KMS-11 (cell line): Measurements from ENCODE around the gene ITGA2B.

ENCODE experiments used
- H2AFZ ChIP-seq: fragments of 200-600 bp; sonication (generic); 2 replicates; pipeline ENCODE4 v1.6.1; 2016; ENCODE audit warnings: antibody characterized with exemption, mixed run types, low read depth
- H3K27ac ChIP-seq: fragments of 200-600 bp; sonication (generic); 2 replicates; pipeline ENCODE4 v1.6.1; 2016; ENCODE audit warnings: mild to moderate bottlenecking, mixed run types
- H3K27me3 ChIP-seq: fragments of 200-600 bp; sonication (generic); 2 replicates; pipeline ENCODE4 v1.6.1; 2017; ENCODE audit warnings: mild to moderate bottlenecking, low read depth, mixed run types, moderate library complexity; ENCODE audit not compliant: insufficient read depth
- H3K36me3 ChIP-seq: fragments of 200-600 bp; sonication (generic); 2 replicates; pipeline ENCODE4 v1.6.1; 2017; ENCODE audit warnings: mild to moderate bottlenecking, mixed run types; ENCODE audit not compliant: insufficient read depth
- H3K4me1 ChIP-seq: fragments of 200-600 bp; sonication (generic); 2 replicates; pipeline ENCODE4 v1.6.1; 2016; ENCODE audit warnings: mild to moderate bottlenecking, low read depth, mixed run types; ENCODE audit not compliant: poor library complexity, severe bottlenecking
- H3K4me2 ChIP-seq: fragments of 200-600 bp; sonication (generic); 2 replicates; pipeline ENCODE4 v1.7.0; 2016; ENCODE audit warnings: mild to moderate bottlenecking, mixed run types
- H3K4me3 ChIP-seq: fragments of 200-600 bp; sonication (generic); IDR thresholded peaks from 2 replicates; pipeline ENCODE4 v1.6.1; 2017; ENCODE audit warnings: low read depth, low read length, mixed read lengths; ENCODE audit not compliant: insufficient read depth
- H3K79me2 ChIP-seq: fragments of 200-600 bp; sonication (generic); 2 replicates; pipeline ENCODE4 v1.6.1; 2016; ENCODE audit warnings: low read depth, mixed run types; ENCODE audit not compliant: insufficient read depth
- H3K9ac ChIP-seq: fragments of 200-600 bp; sonication (generic); 2 replicates; pipeline ENCODE4 v1.6.1; 2016; ENCODE audit warnings: mild to moderate bottlenecking, mixed run types
- H4K20me1 ChIP-seq: fragments of 200-600 bp; sonication (generic); 2 replicates; pipeline ENCODE4 v1.6.1; 2016; ENCODE audit warnings: mild to moderate bottlenecking, mixed run types; ENCODE audit not compliant: insufficient read depth
- TF ChIP-seq, protein P1 (sequence below): fragments of 200-600 bp; sonication (generic); conservative IDR thresholded peaks from 2 replicates; pipeline ENCODE4 v1.6.1; 2017; ENCODE audit warnings: low read depth, mild to moderate bottlenecking, antibody characterized with exemption, low read length, moderate library complexity, mixed read lengths

Gene ITGA2B

DNA sequence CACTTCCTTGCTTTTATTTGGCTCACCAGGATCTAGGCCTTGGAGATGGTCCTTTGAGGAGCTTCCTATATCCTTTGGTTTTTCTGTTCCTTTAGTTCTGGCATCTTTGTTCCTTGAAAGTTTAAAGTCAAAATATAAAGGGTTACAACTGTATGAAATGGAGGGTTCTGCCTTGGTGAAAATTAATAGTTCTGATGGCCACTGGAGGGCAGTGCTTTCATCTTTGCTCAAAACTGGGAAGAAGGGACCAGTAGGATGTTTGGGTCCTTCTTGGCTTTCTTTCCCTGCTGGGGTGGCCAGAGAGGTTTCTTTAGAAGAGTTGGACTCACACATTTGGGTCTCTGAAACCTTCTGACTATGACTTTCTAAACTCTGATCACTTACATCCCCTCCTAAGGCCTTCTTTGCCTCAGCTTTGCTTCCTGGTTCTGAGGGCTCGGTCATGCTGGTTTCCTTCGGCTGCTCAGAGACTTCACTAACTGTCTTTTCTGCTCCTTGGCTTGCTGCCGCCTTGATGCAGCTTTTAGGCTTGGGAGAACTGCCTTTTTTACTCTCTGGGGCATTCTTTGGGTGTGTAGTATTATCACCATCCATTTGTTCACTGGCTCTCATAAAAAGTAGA lies 10.9 kb upstream of the ITGA2B start:
- H3K9ac ChIP-seq, result no peak overlapping the region
- H3K36me3 ChIP-seq, result no peaks in the 10 kb centered on the region; the same call in 1 of the 2 replicates
- H3K79me2 ChIP-seq, result no peaks in the 10 kb centered on the region
- H4K20me1 ChIP-seq, result no peaks in the 10 kb centered on the region
- peaks cover 47% of the 10 kb centered on the region for H3K4me1 ChIP-seq
- no peaks in the 10 kb centered on the region for H3K27me3 ChIP-seq
- no peak overlapping the region for H2AFZ ChIP-seq
- H3K4me2 ChIP-seq, result peak overlapping the region; percentile 2; the same call in 1 of the 2 replicates
- TF ChIP-seq, protein P1, sequence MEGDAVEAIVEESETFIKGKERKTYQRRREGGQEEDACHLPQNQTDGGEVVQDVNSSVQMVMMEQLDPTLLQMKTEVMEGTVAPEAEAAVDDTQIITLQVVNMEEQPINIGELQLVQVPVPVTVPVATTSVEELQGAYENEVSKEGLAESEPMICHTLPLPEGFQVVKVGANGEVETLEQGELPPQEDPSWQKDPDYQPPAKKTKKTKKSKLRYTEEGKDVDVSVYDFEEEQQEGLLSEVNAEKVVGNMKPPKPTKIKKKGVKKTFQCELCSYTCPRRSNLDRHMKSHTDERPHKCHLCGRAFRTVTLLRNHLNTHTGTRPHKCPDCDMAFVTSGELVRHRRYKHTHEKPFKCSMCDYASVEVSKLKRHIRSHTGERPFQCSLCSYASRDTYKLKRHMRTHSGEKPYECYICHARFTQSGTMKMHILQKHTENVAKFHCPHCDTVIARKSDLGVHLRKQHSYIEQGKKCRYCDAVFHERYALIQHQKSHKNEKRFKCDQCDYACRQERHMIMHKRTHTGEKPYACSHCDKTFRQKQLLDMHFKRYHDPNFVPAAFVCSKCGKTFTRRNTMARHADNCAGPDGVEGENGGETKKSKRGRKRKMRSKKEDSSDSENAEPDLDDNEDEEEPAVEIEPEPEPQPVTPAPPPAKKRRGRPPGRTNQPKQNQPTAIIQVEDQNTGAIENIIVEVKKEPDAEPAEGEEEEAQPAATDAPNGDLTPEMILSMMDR, result peak; percentile 85
- H3K27ac ChIP-seq, result no peak overlapping the region
- no peak overlapping the region for H3K4me3 ChIP-seq

DNA sequence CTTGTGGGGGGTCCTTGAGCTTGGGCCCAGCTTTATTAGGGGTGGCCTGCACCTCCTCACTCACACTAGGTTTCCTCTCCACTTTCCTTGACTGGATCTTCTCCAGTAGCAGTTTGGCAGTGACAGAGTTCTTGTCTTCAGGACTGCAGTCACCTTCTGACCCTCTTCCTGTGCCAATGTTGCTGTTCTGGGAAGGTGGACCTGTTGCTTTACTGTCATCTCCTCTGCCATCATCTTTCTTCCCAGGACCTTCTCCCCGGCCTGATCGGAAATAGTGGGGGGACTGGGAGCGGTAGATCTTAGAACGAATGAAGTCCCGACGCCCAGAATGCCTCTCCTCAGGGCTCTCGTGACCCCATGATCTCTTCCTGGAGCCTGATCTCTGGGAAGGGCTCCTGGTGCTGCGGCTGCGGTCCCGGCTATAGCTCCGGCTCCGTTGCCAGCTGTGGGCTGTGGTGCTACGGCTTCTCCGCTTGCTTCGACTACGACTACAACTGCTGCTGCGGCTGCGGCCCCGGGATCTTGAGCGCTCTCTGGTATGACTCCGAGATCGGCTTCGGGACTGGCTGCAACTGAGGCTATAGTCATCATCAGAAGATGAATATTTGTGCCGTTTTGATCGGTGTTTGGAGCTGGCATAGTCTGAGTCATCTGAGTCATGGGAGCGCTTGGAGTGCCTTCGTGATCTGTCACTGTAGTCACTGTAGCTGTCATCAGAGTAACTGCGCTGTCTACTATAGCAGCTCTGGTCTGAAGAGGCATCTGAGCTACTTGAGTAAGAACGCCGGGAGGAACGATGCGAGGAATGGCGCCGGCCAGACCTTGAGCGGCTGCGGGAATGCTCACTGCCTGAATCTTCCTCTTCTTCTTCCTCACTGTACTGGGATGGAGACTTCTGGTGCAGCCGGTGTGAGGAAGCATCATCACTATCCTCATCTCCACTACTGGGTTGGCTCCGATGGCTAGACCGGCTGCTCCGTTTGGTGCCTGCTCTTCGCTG lies 9.5 kb upstream of the ITGA2B start:
- Histone ChIP-seq H3K36me3 (no peaks in the 10 kb centered on the region; the same call in 1 of the 2 replicates), H3K4me2 (no peak overlapping the region), H3K79me2 (no peaks in the 10 kb centered on the region), H4K20me1 (no peaks in the 10 kb centered on the region), H3K27me3 (no peaks in the 10 kb centered on the region), H3K27ac (no peak overlapping the region), H3K4me3 (no peak overlapping the region), H2AFZ (no peak overlapping the region), H3K9ac (no peak overlapping the region), H3K4me1 (peaks cover 37% of the 10 kb centered on the region)
- TF ChIP-seq, protein P1, result no peak

DNA sequence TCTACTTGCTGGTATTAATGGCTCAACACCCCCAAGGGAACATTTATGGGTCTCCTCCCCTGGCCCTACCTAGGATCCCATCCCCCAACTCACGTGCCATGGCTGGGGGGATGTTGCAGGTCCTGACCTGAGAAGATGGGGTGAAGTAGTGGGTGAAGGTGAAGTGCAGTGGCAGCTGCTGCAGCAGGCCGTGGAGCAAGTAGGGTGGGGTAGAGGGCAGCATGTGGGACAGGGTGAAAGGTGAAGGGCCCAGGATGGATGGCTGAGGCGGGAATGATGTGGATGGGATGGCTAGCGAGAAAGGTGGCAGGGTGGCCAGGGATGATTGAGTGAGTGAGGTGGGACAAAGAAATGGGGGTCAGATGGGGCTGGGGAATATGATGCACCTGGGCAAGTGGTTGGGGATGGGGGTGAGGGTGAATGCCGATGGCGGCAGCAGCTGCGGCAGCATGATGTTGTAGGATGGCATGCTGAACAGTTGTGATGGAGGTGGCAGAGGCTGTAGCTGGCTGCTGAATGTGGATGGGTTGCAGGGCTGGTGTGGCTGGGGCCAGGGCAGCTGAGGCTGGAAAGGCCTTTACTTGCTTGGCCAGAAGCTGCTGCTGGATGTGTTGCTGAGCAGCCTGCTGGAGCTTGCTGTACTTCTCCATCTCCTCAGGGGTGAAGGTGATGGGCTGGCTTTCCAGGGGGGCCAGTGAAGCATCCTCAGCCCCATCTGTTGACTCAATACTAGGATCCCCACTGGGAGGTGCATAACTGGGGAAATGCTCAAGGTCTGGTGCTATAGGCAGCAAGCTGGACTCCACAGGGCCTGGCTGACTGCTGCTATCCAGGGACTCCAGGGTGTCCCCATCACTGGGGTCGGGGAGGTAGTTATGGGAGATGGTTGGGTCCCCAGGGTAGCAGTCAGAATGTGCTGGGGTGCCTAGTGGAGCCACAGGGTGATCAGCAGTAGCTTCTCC lies 8.3 kb upstream of the ITGA2B start:
- H3K4me1 ChIP-seq, result peaks cover 25% of the 10 kb centered on the region
- H3K4me2 ChIP-seq, result no peak overlapping the region
- no peaks in the 10 kb centered on the region for H4K20me1 ChIP-seq
- H3K79me2 ChIP-seq, result no peaks in the 10 kb centered on the region
- no peak overlapping the region for H3K27ac ChIP-seq
- no peak overlapping the region for H3K9ac ChIP-seq
- TF ChIP-seq, protein P1, result no peak
- no peak overlapping the region for H3K4me3 ChIP-seq
- H2AFZ ChIP-seq, result no peak overlapping the region
- H3K27me3 ChIP-seq, result no peaks in the 10 kb centered on the region
- H3K36me3 ChIP-seq, result no peaks in the 10 kb centered on the region; the same call in 1 of the 2 replicates

DNA sequence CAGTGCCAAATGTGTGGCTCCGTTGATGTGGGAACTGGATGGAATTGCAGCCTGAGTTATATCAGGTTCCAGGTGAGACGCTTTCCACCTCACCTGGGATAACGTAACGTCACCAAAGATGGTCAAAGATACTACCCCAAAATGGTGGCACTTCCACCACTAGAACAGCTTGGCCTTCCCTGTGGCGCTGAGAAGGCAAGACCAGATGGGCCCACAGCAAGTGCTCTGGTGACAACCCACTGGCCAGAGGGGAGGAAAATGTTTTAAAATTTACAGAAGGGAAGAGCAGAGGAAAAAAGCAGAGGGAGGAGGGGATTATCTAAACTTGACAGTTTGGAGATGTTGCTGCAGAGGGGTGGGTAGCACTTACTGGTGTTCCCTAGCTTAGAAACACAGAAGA lies 7.5 kb upstream of the ITGA2B start:
- H2AFZ ChIP-seq, result no peak overlapping the region
- no peak overlapping the region for H3K4me3 ChIP-seq
- TF ChIP-seq, protein P1, result no peak
- H3K27ac ChIP-seq, result no peak overlapping the region
- no peaks in the 10 kb centered on the region for H3K27me3 ChIP-seq
- H3K4me2 ChIP-seq, result no peak overlapping the region
- no peaks in the 10 kb centered on the region; the same call in 1 of the 2 replicates for H3K36me3 ChIP-seq
- peaks cover 17% of the 10 kb centered on the region for H3K4me1 ChIP-seq
- H3K9ac ChIP-seq, result no peak overlapping the region
- no peaks in the 10 kb centered on the region for H3K79me2 ChIP-seq
- no peaks in the 10 kb centered on the region for H4K20me1 ChIP-seq
